HEK293 (cell line): ENCODE data around the gene CARNS1.

Experiments used
- CTCF ChIA-PET: fragments of 350-600 bp; formaldehyde crosslinking; extraction: SDS; loops from one replicate; lab custom pipeline; 2021; ENCODE audit warnings: antibody characterized with exemption; lab: Yijun Ruan, JAX
- POLR2A ChIA-PET: fragments of 300-600 bp; formaldehyde crosslinking; extraction: SDS; loops from one replicate; lab custom pipeline; 2020; ENCODE audit warnings: antibody characterized with exemption, inconsistent platforms; lab: Yijun Ruan, JAX
- H3K27ac ChIP-seq: fragments of 200-500 bp; sonication (Bioruptor generic); 2 replicates; pipeline ENCODE4 v1.5.1; 2014; ENCODE audit warnings: low read depth, low read length, control low read depth, inconsistent platforms; ENCODE audit errors: extremely low read depth
- H3K36me3 ChIP-seq, 2 experiments: fragments of 200-500 bp in 1 of 2; sonication (Bioruptor generic) in 1 of 2; 1 replicate in 1 of 2; 2 replicates in 1 of 2; pipeline ENCODE4 v1.5.1; 2014 to 2017; ENCODE audit warnings: inconsistent platforms in 2 of 2, low read length in 2 of 2; ENCODE audit not compliant: control insufficient read depth in 2 of 2, insufficient read depth in 1 of 2
- H3K4me1 ChIP-seq: fragments of 200-500 bp; sonication (Bioruptor generic); 2 replicates; pipeline ENCODE4 v1.5.1; 2014; ENCODE audit warnings: mild to moderate bottlenecking, low read length, inconsistent platforms; ENCODE audit not compliant: control insufficient read depth, insufficient read depth
- H3K4me3 ChIP-seq: 2 replicates; pipeline ENCODE4 v1.5.1; 2011; ENCODE audit warnings: low read depth, mild to moderate bottlenecking, control low read depth, low read length, moderate library complexity
- H3K9me3 ChIP-seq: fragments of 200-500 bp; sonication (Bioruptor generic); 2 replicates; pipeline ENCODE4 v1.5.1; 2014; ENCODE audit warnings: low read depth, low read length, inconsistent platforms; ENCODE audit not compliant: control insufficient read depth, insufficient read depth
- GLIS1 ChIP-seq: fragments of 450-650 bp; formaldehyde crosslinking; IDR thresholded peaks from 2 replicates; pipeline ENCODE4 v1.5.1; 2016; ENCODE audit warnings: missing biosample characterization, missing genetic modification characterization
- KLF10 ChIP-seq: fragments of 450-650 bp; IDR thresholded peaks from 2 replicates; pipeline ENCODE4 v1.5.1; 2018; ENCODE audit warnings: missing biosample characterization, mild to moderate bottlenecking, missing genetic modification characterization
- KLF17 ChIP-seq: fragments of 450-650 bp; formaldehyde crosslinking; IDR thresholded peaks from 2 replicates; pipeline ENCODE4 v1.5.1; 2016; ENCODE audit warnings: missing biosample characterization, missing genetic modification characterization
- MYNN ChIP-seq: fragments of 450-650 bp; formaldehyde crosslinking; IDR thresholded peaks from 2 replicates; pipeline ENCODE4 v1.5.1; 2016; ENCODE audit warnings: missing biosample characterization, missing genetic modification characterization, borderline replicate concordance
- OSR2 ChIP-seq: fragments of 450-650 bp; formaldehyde crosslinking; IDR thresholded peaks from 2 replicates; pipeline ENCODE4 v1.5.1; 2016; ENCODE audit warnings: missing biosample characterization, missing genetic modification characterization
- PRDM1 ChIP-seq: fragments of 450-650 bp; formaldehyde crosslinking; IDR thresholded peaks from 2 replicates; pipeline ENCODE4; 2016; ENCODE audit warnings: missing biosample characterization, missing genetic modification characterization
- SP2 ChIP-seq: fragments of 450-650 bp; formaldehyde crosslinking; IDR thresholded peaks from 2 replicates; pipeline ENCODE4 v1.5.1; 2016; ENCODE audit warnings: missing biosample characterization, missing genetic modification characterization
- ZBTB21 ChIP-seq: fragments of 450-650 bp; formaldehyde crosslinking; IDR thresholded peaks from 2 replicates; pipeline ENCODE4 v1.5.1; 2017; ENCODE audit warnings: missing biosample characterization, missing genetic modification characterization
- ZBTB44 ChIP-seq: fragments of 450-650 bp; IDR thresholded peaks from 2 replicates; pipeline ENCODE4 v1.5.1; 2018; ENCODE audit warnings: missing biosample characterization, mild to moderate bottlenecking, missing genetic modification characterization
- ZBTB6 ChIP-seq: fragments of 450-650 bp; formaldehyde crosslinking; IDR thresholded peaks from 2 replicates; pipeline ENCODE4 v1.5.1; 2017; ENCODE audit warnings: missing biosample characterization, missing genetic modification characterization
- ZNF10 ChIP-seq: fragments of 450-650 bp; formaldehyde crosslinking; IDR thresholded peaks from 2 replicates; pipeline ENCODE4 v1.5.1; 2017; ENCODE audit warnings: missing biosample characterization, missing genetic modification characterization
- ZNF169 ChIP-seq: fragments of 450-650 bp; formaldehyde crosslinking; IDR thresholded peaks from 2 replicates; pipeline ENCODE4 v1.5.1; 2016; ENCODE audit warnings: missing biosample characterization, missing genetic modification characterization
- ZNF174 ChIP-seq: fragments of 450-650 bp; formaldehyde crosslinking; IDR thresholded peaks from 2 replicates; pipeline ENCODE4 v1.5.0; 2017; ENCODE audit warnings: missing biosample characterization, mild to moderate bottlenecking, missing genetic modification characterization
- ZNF239 ChIP-seq: fragments of 450-650 bp; formaldehyde crosslinking; IDR thresholded peaks from 2 replicates; pipeline ENCODE4 v1.5.1; 2016; ENCODE audit warnings: missing biosample characterization, missing genetic modification characterization
- ZNF274 ChIP-seq, 2 experiments: fragments of 200-500 bp in 1 of 2; fragments of 450-650 bp in 1 of 2; sonication (Bioruptor generic) in 1 of 2; formaldehyde crosslinking in 1 of 2; IDR thresholded peaks; 2 replicates each; pipeline versions ENCODE4 v1.5.1 to v1.6.1; 2014 to 2016; ENCODE audit warnings: borderline replicate concordance in 1 of 2, inconsistent platforms in 1 of 2, low read length in 1 of 2, missing biosample characterization in 1 of 2, missing genetic modification characterization in 1 of 2
- ZNF324 ChIP-seq: fragments of 450-650 bp; formaldehyde crosslinking; IDR thresholded peaks from 2 replicates; pipeline ENCODE4 v1.5.1; 2016; ENCODE audit warnings: missing biosample characterization, missing genetic modification characterization
- ZNF341 ChIP-seq: fragments of 450-650 bp; formaldehyde crosslinking; IDR thresholded peaks from 2 replicates; pipeline ENCODE4; 2016; ENCODE audit warnings: low read depth, missing biosample characterization, missing genetic modification characterization
- ZNF391 ChIP-seq: fragments of 450-650 bp; formaldehyde crosslinking; IDR thresholded peaks from 2 replicates; pipeline ENCODE4 v1.5.1; 2016; ENCODE audit warnings: low read depth, missing biosample characterization, missing genetic modification characterization, borderline replicate concordance
- ZNF398 ChIP-seq: fragments of 450-650 bp; formaldehyde crosslinking; IDR thresholded peaks from 2 replicates; pipeline ENCODE4 v1.5.1; 2017; ENCODE audit warnings: missing biosample characterization, missing genetic modification characterization
- ZNF48 ChIP-seq: fragments of 450-650 bp; formaldehyde crosslinking; IDR thresholded peaks from 2 replicates; pipeline ENCODE4 v1.5.1; 2016; ENCODE audit warnings: missing biosample characterization, missing genetic modification characterization
- ZNF549 ChIP-seq: fragments of 450-650 bp; IDR thresholded peaks from 2 replicates; pipeline ENCODE4 v1.5.1; 2018; ENCODE audit warnings: missing biosample characterization, missing genetic modification characterization, mild to moderate bottlenecking, inconsistent platforms, moderate library complexity
- ZNF777 ChIP-seq: fragments of 450-650 bp; formaldehyde crosslinking; IDR thresholded peaks from 2 replicates; pipeline ENCODE4 v1.5.1; 2017; ENCODE audit warnings: missing biosample characterization, missing genetic modification characterization, borderline replicate concordance
- ZSCAN23 ChIP-seq: fragments of 450-650 bp; formaldehyde crosslinking; IDR thresholded peaks from 2 replicates; pipeline ENCODE4 v1.5.1; 2016; ENCODE audit warnings: missing biosample characterization, missing genetic modification characterization

The CARNS1 gene

GRCh38 chr11:67466962-67467771 lies 51.7 kb downstream of the CARNS1 start:
- ChIA-PET CTCF (interaction anchor here (0.6 to 1.6 kb wide), 3 partner anchors 18 to 125 kb away, joined by 4 to 10 read pairs (median 6); partner anchors contain the start of gene PPP1CA), POLR2A (interaction anchor here (0.5 to 2.8 kb wide), 4 partner anchors 16 to 480 kb away, joined by 3 to 23 read pairs (median 11); partner anchors contain the start of genes AIP, PPP1CA and PTPRCAP)
- H3K27ac ChIP-seq, result no peak overlapping the region
- H3K4me3 ChIP-seq, result no peak overlapping the region
- TF ChIP-seq SP2 (tag by site-specific recombination), result no peak
- TF ChIP-seq KLF17 (tag by site-specific recombination), result no peak
- TF ChIP-seq ZSCAN23 (tag by site-specific recombination), result no peak
- TF ChIP-seq ZNF10 (tag by site-specific recombination), result no peak
- no peak for TF ChIP-seq ZNF549 (tag by site-specific recombination)
- TF ChIP-seq ZBTB21, result no peak
- TF ChIP-seq ZNF777, result no peak
- no peak for TF ChIP-seq ZNF324 (tag by site-specific recombination)
- TF ChIP-seq ZNF274 (IDR thresholded peaks at IDR 0.05; ENCODE audit: low read length), result no peak
- TF ChIP-seq ZNF274 (tag by site-specific recombination; IDR thresholded peaks at IDR 0.05; ENCODE audit: borderline replicate concordance), result no peak
- TF ChIP-seq ZNF391 (tag by site-specific recombination), result no peak
- no peak for TF ChIP-seq ZBTB44 (tag by site-specific recombination)
- no peak for TF ChIP-seq MYNN (tag by site-specific recombination)
- no peak for TF ChIP-seq ZNF169 (tag by site-specific recombination)
- no peak for TF ChIP-seq ZNF174 (tag by site-specific recombination)
- no peak for TF ChIP-seq ZNF398
- no peaks in the 10 kb centered on the region for H3K9me3 ChIP-seq
- no peaks in the 10 kb centered on the region for H3K36me3 ChIP-seq
- no peaks in the 10 kb centered on the region; the same call in 1 of the 2 replicates for H3K4me1 ChIP-seq

GRCh38 chr11:67468056-67468455 lies 52.6 kb downstream of the CARNS1 start:
- Histone ChIP-seq H3K36me3 (no peaks in the 10 kb centered on the region), H3K27ac (no peak overlapping the region; the same call in 1 of the 2 replicates), H3K4me1 (no peaks in the 10 kb centered on the region; the same call in 1 of the 2 replicates), H3K4me3 (peak overlapping the region; percentile 71), H3K9me3 (no peaks in the 10 kb centered on the region)
- ChIA-PET POLR2A (interaction anchor here (0.5 to 2.8 kb wide), 10 partner anchors 8 to 481 kb away, joined by 3 to 23 read pairs (median 5); partner anchors contain the start of genes AIP, PITPNM1, PPP1CA and PTPRCAP), CTCF (interaction anchor here (1.0 to 1.9 kb wide), 3 partner anchors 17 to 79 kb away, joined by 6 to 10 read pairs (median 10); partner anchors contain the start of gene PPP1CA)
- 0 out of 2 replicates have a peak, but pooled peaks have one; percentile 59 for TF ChIP-seq ZBTB6 (tag by site-specific recombination)
- TF ChIP-seq ZNF239, result no peak
- TF ChIP-seq ZNF341, result peak; percentile 66
- TF ChIP-seq OSR2 (tag by site-specific recombination), result no peak
- TF ChIP-seq GLIS1, result 0 out of 2 replicates have a peak, but pooled peaks have one; percentile 2
- no peak for TF ChIP-seq PRDM1
- no peak for TF ChIP-seq ZNF48 (tag by site-specific recombination)
- TF ChIP-seq KLF10 (tag by site-specific recombination), result no peak
